ENCODE measurements around the gene ZNF385B. TPM values are rescaled to one million over a fixed set of nuclear protein-coding genes. Genes with fewer than 3 reads are reported as not detected.

Gene ZNF385B
- polyA plus RNA-seq, 1 donor (not counting 4 experiments of a cell fraction or from before 2014, with no cell fraction given), result 0.17 TPM

GRCh38 chr2:179479947-179480346 lies 381.5 kb downstream of the ZNF385B start:
- Histone ChIP-seq H3K4me1 (ENCODE audit: control insufficient read depth, extremely low read depth, insufficient read depth, low read length) (no peaks in the 10 kb centered on the region), H3K27ac (ENCODE audit: control insufficient read depth, insufficient read depth, low read length) (no peak overlapping the region), H3K9me1 (ENCODE audit: control insufficient read depth, extremely low read depth, insufficient read depth, low read length) (no peaks in the 10 kb centered on the region), H3K36me3 (ENCODE audit: control insufficient read depth in 2 of 2, extremely low read depth in 1 of 2, insufficient read depth in 2 of 2, low read length in 2 of 2) (no peaks in the 10 kb centered on the region), H3K9me3 (ENCODE audit: control insufficient read depth, low read depth, low read length) (no peaks in the 10 kb centered on the region), H2AFZ (ENCODE audit: control insufficient read depth, low read length) (no peak overlapping the region), H4K20me1 (ENCODE audit: control insufficient read depth, extremely low read depth, insufficient read depth, low read length) (no peaks in the 10 kb centered on the region), H3K79me2 (ENCODE audit: control insufficient read depth, insufficient read depth, low read length) (no peaks in the 10 kb centered on the region), H3K4me2 (ENCODE audit: control insufficient read depth, extremely low read depth, insufficient read depth, low read depth, low read length) (no peak overlapping the region), H3K4me3 (ENCODE audit: control insufficient read depth in 2 of 3, extremely low read depth in 1 of 3, insufficient read depth in 2 of 3, low read depth in 1 of 3, low read length in 3 of 3) (no peak overlapping the region), H3K27me3 (ENCODE audit: control insufficient read depth, extremely low read depth, insufficient read depth, low read length) (no peaks in the 10 kb centered on the region), H3K9ac (ENCODE audit: control insufficient read depth, extremely low read depth, insufficient read depth, low read length) (no peak overlapping the region)
- dilution Hi-C loops (cut with MboI; ENCODE audit: extremely low pct_ligation_motif_present, low sequenced_read_pairs), result no loop called here
- DNase-seq (ENCODE audit: low read depth, low spot score) (no peak), FAIRE-seq (no peak)
- no peak for TF ChIP-seq EZH2 (IDR thresholded peaks at IDR 0.05; ENCODE audit: low read length)
- TF ChIP-seq CTCF (optimal IDR thresholded peaks at IDR 0.05 in 1 of 3, IDR thresholded peaks at IDR 0.05 in 1 of 3, conservative IDR thresholded peaks at IDR 0.05 in 1 of 3; ENCODE audit: extremely low read depth in 1 of 3, insufficient read depth in 2 of 3, low read length in 3 of 3), result no peak

- no peaks in the 10 kb centered on the region for H3K36me3 ChIP-seq (ENCODE audit: control insufficient read depth in 2 of 2, extremely low read depth in 1 of 2, insufficient read depth in 2 of 2, low read length in 2 of 2)
- no peaks in the 10 kb centered on the region for H3K4me1 ChIP-seq (ENCODE audit: control insufficient read depth, extremely low read depth, insufficient read depth, low read length)
- no peaks in the 10 kb centered on the region for H3K79me2 ChIP-seq (ENCODE audit: control insufficient read depth, insufficient read depth, low read length)
- H3K4me2 ChIP-seq (ENCODE audit: control insufficient read depth, extremely low read depth, insufficient read depth, low read depth, low read length), result no peak overlapping the region
- H3K9me3 ChIP-seq (ENCODE audit: control insufficient read depth, low read depth, low read length), result no peaks in the 10 kb centered on the region
- H3K9ac ChIP-seq (ENCODE audit: control insufficient read depth, extremely low read depth, insufficient read depth, low read length), result no peak overlapping the region
- no peaks in the 10 kb centered on the region for H4K20me1 ChIP-seq (ENCODE audit: control insufficient read depth, extremely low read depth, insufficient read depth, low read length)
- H3K27me3 ChIP-seq (ENCODE audit: control insufficient read depth, extremely low read depth, insufficient read depth, low read length), result no peaks in the 10 kb centered on the region
- DNase-seq (ENCODE audit: low read depth, low spot score), result no peak
- dilution Hi-C loops (cut with MboI; ENCODE audit: extremely low pct_ligation_motif_present, low sequenced_read_pairs), result no loop called here
- H3K4me3 ChIP-seq (ENCODE audit: control insufficient read depth in 2 of 3, extremely low read depth in 1 of 3, insufficient read depth in 2 of 3, low read depth in 1 of 3, low read length in 3 of 3), result no peak overlapping the region
- no peak overlapping the region for H3K27ac ChIP-seq (ENCODE audit: control insufficient read depth, insufficient read depth, low read length)
- H3K9me1 ChIP-seq (ENCODE audit: control insufficient read depth, extremely low read depth, insufficient read depth, low read length), result no peaks in the 10 kb centered on the region
- H2AFZ ChIP-seq (ENCODE audit: control insufficient read depth, low read length), result no peak overlapping the region
- TF ChIP-seq EZH2 (IDR thresholded peaks at IDR 0.05; ENCODE audit: low read length) (no peak), CTCF (optimal IDR thresholded peaks at IDR 0.05 in 1 of 3, IDR thresholded peaks at IDR 0.05 in 1 of 3, conservative IDR thresholded peaks at IDR 0.05 in 1 of 3; ENCODE audit: extremely low read depth in 1 of 3, insufficient read depth in 2 of 3, low read length in 3 of 3) (no peak)
- no peak for FAIRE-seq
Measured at GRCh38 chr2:179478771-179479170, 382.6 kb downstream of the ZNF385B start.
